ENCODE results near the gene CES3. TPM values are rescaled to one million over a fixed set of nuclear protein-coding genes. Genes with fewer than 3 reads are reported as not detected.

CES3 gene
- polyA plus RNA-seq, 1 donor (not counting 4 experiments of a cell fraction or from before 2014, with no cell fraction given): 1.5 TPM

DNA sequence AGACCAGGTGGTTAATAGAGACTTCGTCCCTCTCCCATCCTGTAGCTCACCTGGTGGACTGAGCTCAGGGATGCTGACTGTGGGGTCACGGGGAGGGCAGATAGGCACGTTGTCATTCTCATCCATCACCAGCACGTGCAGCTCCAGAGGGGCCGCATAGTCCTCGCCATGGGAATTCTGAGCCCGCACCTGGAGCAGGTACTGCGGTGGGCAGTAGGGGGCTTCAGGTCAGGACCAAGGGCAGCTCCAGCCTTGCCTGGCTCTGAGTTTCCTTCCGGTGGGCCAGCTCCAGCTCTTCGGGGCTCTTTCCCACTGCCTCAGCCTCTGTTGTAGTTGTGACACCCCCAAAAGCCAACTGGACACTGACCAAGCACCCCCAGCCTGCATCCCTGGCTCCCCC lies 48.0 kb upstream of the CES3 start:
- H3K79me2 ChIP-seq (ENCODE audit: control insufficient read depth, insufficient read depth, low read length): no peaks in the 10 kb centered on the region
- H3K27me3 ChIP-seq (ENCODE audit: control insufficient read depth, extremely low read depth, insufficient read depth, low read length): no peaks in the 10 kb centered on the region
- no peaks in the 10 kb centered on the region for H3K9me3 ChIP-seq (ENCODE audit: control insufficient read depth, low read depth, low read length)
- no peak overlapping the region for H3K27ac ChIP-seq (ENCODE audit: control insufficient read depth, insufficient read depth, low read length)
- dilution Hi-C loops (cut with MboI; ENCODE audit: extremely low pct_ligation_motif_present, low sequenced_read_pairs): no loop called here
- TF ChIP-seq EZH2 (IDR thresholded peaks at IDR 0.05; ENCODE audit: low read length): no peak
- TF ChIP-seq, protein P1, sequence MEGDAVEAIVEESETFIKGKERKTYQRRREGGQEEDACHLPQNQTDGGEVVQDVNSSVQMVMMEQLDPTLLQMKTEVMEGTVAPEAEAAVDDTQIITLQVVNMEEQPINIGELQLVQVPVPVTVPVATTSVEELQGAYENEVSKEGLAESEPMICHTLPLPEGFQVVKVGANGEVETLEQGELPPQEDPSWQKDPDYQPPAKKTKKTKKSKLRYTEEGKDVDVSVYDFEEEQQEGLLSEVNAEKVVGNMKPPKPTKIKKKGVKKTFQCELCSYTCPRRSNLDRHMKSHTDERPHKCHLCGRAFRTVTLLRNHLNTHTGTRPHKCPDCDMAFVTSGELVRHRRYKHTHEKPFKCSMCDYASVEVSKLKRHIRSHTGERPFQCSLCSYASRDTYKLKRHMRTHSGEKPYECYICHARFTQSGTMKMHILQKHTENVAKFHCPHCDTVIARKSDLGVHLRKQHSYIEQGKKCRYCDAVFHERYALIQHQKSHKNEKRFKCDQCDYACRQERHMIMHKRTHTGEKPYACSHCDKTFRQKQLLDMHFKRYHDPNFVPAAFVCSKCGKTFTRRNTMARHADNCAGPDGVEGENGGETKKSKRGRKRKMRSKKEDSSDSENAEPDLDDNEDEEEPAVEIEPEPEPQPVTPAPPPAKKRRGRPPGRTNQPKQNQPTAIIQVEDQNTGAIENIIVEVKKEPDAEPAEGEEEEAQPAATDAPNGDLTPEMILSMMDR (optimal IDR thresholded peaks at IDR 0.05 in 1 of 3, IDR thresholded peaks at IDR 0.05 in 1 of 3, conservative IDR thresholded peaks at IDR 0.05 in 1 of 3; ENCODE audit: extremely low read depth in 1 of 3, insufficient read depth in 2 of 3, low read length in 3 of 3): no peak
- no peak overlapping the region for H3K9ac ChIP-seq (ENCODE audit: control insufficient read depth, extremely low read depth, insufficient read depth, low read length)
- H3K9me1 ChIP-seq (ENCODE audit: control insufficient read depth, extremely low read depth, insufficient read depth, low read length): no peaks in the 10 kb centered on the region
- H2AFZ ChIP-seq (ENCODE audit: control insufficient read depth, low read length): no peak overlapping the region
- FAIRE-seq (no peak), DNase-seq (ENCODE audit: low read depth, low spot score) (no peak)
- H3K36me3 ChIP-seq (ENCODE audit: control insufficient read depth in 2 of 2, extremely low read depth in 1 of 2, insufficient read depth in 2 of 2, low read length in 2 of 2): no peaks in the 10 kb centered on the region
- peaks cover 13% of the 10 kb centered on the region for H3K4me1 ChIP-seq (ENCODE audit: control insufficient read depth, extremely low read depth, insufficient read depth, low read length)
- H4K20me1 ChIP-seq (ENCODE audit: control insufficient read depth, extremely low read depth, insufficient read depth, low read length): no peaks in the 10 kb centered on the region
- H3K4me3 ChIP-seq (ENCODE audit: control insufficient read depth in 2 of 3, extremely low read depth in 1 of 3, insufficient read depth in 2 of 3, low read depth in 1 of 3, low read length in 3 of 3): no peak overlapping the region
- no peak overlapping the region for H3K4me2 ChIP-seq (ENCODE audit: control insufficient read depth, extremely low read depth, insufficient read depth, low read depth, low read length)

DNA sequence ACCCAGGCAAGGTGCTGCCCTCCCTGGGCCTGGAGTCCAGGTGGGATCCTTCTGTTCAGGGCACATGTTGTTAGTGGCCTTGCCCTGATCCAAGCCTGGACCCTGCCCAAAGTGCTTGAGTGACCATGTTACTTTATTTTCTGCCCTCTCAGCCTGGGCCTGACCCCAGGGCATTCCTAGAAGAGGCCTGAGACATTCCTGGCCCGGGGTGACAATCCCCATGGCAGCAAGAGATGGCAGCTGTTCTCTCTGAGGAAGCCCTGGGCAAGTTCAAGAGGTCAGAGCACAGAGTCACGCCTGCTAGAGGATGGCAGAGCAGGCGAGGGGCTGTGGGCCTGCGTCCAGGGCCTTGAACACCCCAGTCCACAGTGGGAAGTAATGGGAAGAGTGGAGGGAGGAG lies 47.4 kb upstream of the CES3 start:
- Histone ChIP-seq H3K79me2 (ENCODE audit: control insufficient read depth, insufficient read depth, low read length) (no peaks in the 10 kb centered on the region), H3K9me1 (ENCODE audit: control insufficient read depth, extremely low read depth, insufficient read depth, low read length) (no peaks in the 10 kb centered on the region)
- dilution Hi-C loops (cut with MboI; ENCODE audit: extremely low pct_ligation_motif_present, low sequenced_read_pairs): no loop called here

More for the DNA sequence above, 47.4 kb upstream of the CES3 start:
- Histone ChIP-seq H3K27me3 (ENCODE audit: control insufficient read depth, extremely low read depth, insufficient read depth, low read length) (no peaks in the 10 kb centered on the region), H3K36me3 (ENCODE audit: control insufficient read depth in 2 of 2, extremely low read depth in 1 of 2, insufficient read depth in 2 of 2, low read length in 2 of 2) (no peaks in the 10 kb centered on the region), H3K4me1 (ENCODE audit: control insufficient read depth, extremely low read depth, insufficient read depth, low read length) (peaks cover 13% of the 10 kb centered on the region), H4K20me1 (ENCODE audit: control insufficient read depth, extremely low read depth, insufficient read depth, low read length) (no peaks in the 10 kb centered on the region), H3K9me3 (ENCODE audit: control insufficient read depth, low read depth, low read length) (no peaks in the 10 kb centered on the region), H3K27ac (ENCODE audit: control insufficient read depth, insufficient read depth, low read length) (no peak overlapping the region), H3K4me3 (ENCODE audit: control insufficient read depth in 2 of 3, extremely low read depth in 1 of 3, insufficient read depth in 2 of 3, low read depth in 1 of 3, low read length in 3 of 3) (no peak overlapping the region), H2AFZ (ENCODE audit: control insufficient read depth, low read length) (no peak overlapping the region), H3K9ac (ENCODE audit: control insufficient read depth, extremely low read depth, insufficient read depth, low read length) (no peak overlapping the region), H3K4me2 (ENCODE audit: control insufficient read depth, extremely low read depth, insufficient read depth, low read depth, low read length) (no peak overlapping the region)
- FAIRE-seq: no peak
- DNase-seq (ENCODE audit: low read depth, low spot score): no peak
- no peak for TF ChIP-seq EZH2 (IDR thresholded peaks at IDR 0.05; ENCODE audit: low read length)
- TF ChIP-seq, protein P1 (optimal IDR thresholded peaks at IDR 0.05 in 1 of 3, IDR thresholded peaks at IDR 0.05 in 1 of 3, conservative IDR thresholded peaks at IDR 0.05 in 1 of 3; ENCODE audit: extremely low read depth in 1 of 3, insufficient read depth in 2 of 3, low read length in 3 of 3): no peak

All from keratinocyte (primary cell).